Vagina (tissue), 2 donors: ENCODE measurements around the gene ST6GALNAC6.

Experiments
- POLR2A ChIP-seq, 2 donors: fragments of 450-650 bp; IDR thresholded peaks; one replicate each; pipeline ENCODE4 v1.6.1; 2017; ENCODE audit warnings: antibody characterized with exemption in 2 of 2, mild to moderate bottlenecking in 2 of 2, moderate library complexity in 2 of 2
- POLR2AphosphoS5 ChIP-seq, 2 donors: sonication (generic); formaldehyde crosslinking; IDR thresholded peaks; one replicate each; pipeline ENCODE4 v1.9.0; 2017; ENCODE audit warnings: antibody characterized with exemption in 2 of 2, mild to moderate bottlenecking in 2 of 2, low read depth in 1 of 2; ENCODE audit not compliant: insufficient read depth in 1 of 2
- TF ChIP-seq, protein P1 (sequence below), 3 experiments: fragments of 450-650 bp in 2 of 3; fragments of 200-600 bp in 1 of 3; sonication (generic) in 1 of 3; IDR thresholded peaks; one replicate each; pipeline ENCODE4 v1.5.1; 2017 to 2019; ENCODE audit warnings: antibody characterized with exemption in 3 of 3, mild to moderate bottlenecking in 2 of 3, moderate library complexity in 2 of 3

DNA sequence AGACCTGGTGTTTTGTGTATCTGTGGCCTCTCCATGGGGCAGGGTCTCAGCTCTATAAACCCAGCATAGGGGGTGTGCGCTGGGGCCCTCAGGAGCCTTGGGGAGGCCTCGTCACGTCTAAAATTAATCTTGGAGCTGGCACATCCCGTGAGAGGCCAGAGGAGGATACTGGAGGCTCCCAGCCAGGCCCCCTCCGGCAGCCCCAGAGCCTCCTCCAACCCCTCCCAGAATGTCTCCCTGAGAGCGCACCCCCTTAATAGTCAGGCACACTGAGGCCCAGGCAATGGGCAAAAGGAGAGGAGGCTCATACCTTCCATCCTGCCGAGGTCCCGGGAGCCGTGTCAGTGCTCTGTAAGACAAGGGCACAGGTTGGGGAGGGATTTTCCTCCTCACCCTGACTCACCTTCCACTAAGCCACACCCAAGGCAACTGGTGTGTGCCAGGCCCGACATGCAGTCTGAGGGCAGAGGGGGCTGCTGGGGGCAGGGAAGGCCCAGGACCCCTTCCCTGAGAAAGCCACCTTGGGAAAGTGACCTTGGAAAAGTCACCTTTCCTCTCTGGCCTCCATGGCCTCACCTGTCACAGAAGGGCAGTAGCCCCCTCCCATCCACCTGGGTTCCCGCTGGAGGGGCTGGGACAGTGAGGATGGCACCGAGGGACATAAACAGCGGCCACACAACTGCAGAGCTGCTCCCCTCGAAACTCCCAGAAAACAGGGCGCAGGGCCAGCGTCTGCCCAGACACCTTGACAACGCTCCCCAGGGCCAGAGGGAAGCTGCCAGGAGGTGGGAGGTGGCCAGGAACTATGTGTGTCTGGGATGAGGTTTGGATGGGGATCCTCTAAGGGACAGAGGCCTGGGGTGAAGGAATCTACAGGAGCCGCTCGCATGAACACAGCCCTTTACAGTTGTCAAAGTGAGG, 24.8 kb downstream of the ST6GALNAC6 start:
- TF ChIP-seq POLR2A (IDR thresholded peaks at IDR 0.05), result no peak
- TF ChIP-seq, protein P1, sequence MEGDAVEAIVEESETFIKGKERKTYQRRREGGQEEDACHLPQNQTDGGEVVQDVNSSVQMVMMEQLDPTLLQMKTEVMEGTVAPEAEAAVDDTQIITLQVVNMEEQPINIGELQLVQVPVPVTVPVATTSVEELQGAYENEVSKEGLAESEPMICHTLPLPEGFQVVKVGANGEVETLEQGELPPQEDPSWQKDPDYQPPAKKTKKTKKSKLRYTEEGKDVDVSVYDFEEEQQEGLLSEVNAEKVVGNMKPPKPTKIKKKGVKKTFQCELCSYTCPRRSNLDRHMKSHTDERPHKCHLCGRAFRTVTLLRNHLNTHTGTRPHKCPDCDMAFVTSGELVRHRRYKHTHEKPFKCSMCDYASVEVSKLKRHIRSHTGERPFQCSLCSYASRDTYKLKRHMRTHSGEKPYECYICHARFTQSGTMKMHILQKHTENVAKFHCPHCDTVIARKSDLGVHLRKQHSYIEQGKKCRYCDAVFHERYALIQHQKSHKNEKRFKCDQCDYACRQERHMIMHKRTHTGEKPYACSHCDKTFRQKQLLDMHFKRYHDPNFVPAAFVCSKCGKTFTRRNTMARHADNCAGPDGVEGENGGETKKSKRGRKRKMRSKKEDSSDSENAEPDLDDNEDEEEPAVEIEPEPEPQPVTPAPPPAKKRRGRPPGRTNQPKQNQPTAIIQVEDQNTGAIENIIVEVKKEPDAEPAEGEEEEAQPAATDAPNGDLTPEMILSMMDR (IDR thresholded peaks at IDR 0.05), result no peak
- no peak for TF ChIP-seq POLR2AphosphoS5 (IDR thresholded peaks at IDR 0.05; ENCODE audit: insufficient read depth in 1 of 2, low read depth in 1 of 2)
